A204.1 (cell line): ENCODE results near the gene KAZN.

Experiments
- FAIRE-seq: peaks from 2 replicates; lab custom pipeline; 2012; peaks lifted over from hg19 to GRCh38; lab: Jason Lieb, UNC

The KAZN gene

GRCh38 chr1:14614341-14614740 is 15.9 kb downstream of the KAZN start:
- no peak for FAIRE-seq

- FAIRE-seq = no peak
These were observed 17.2 kb downstream of the KAZN start for GRCh38 chr1:14615549-14616218.

GRCh38 chr1:14616632-14617396 is 18.3 kb downstream of the KAZN start:
- no peak for FAIRE-seq

GRCh38 chr1:14617791-14618190 is 19.3 kb downstream of the KAZN start:
- no peak for FAIRE-seq

GRCh38 chr1:14620941-14621340 is 22.5 kb downstream of the KAZN start:
- FAIRE-seq = no peak

- FAIRE-seq = no peak
These were observed 24.6 kb downstream of the KAZN start for GRCh38 chr1:14623090-14623489.

- FAIRE-seq = no peak
These were observed 26.5 kb downstream of the KAZN start for GRCh38 chr1:14624941-14625340.

GRCh38 chr1:14625572-14625971 is 27.1 kb downstream of the KAZN start:
- no peak for FAIRE-seq

GRCh38 chr1:14625996-14626395 is 27.5 kb downstream of the KAZN start:
- FAIRE-seq = no peak

- no peak for FAIRE-seq
These were observed 28.6 kb downstream of the KAZN start for GRCh38 chr1:14626869-14627607.

GRCh38 chr1:14627608-14628489 is 29.4 kb downstream of the KAZN start:
- FAIRE-seq = no peak

- no peak for FAIRE-seq
These were observed 31.0 kb downstream of the KAZN start for GRCh38 chr1:14629363-14630014.

GRCh38 chr1:14630986-14631385 is 32.5 kb downstream of the KAZN start:
- FAIRE-seq = no peak

- no peak for FAIRE-seq
These were observed 32.9 kb downstream of the KAZN start for GRCh38 chr1:14631421-14631820.

GRCh38 chr1:14634486-14634885 is 36.0 kb downstream of the KAZN start:
- no peak for FAIRE-seq

- FAIRE-seq = no peak
These were observed 36.9 kb downstream of the KAZN start for GRCh38 chr1:14635421-14635820.

- no peak for FAIRE-seq
These were observed 38.6 kb downstream of the KAZN start for GRCh38 chr1:14636897-14637632.

GRCh38 chr1:14639291-14640050 is 41.0 kb downstream of the KAZN start:
- FAIRE-seq = no peak

GRCh38 chr1:14642712-14643111 is 44.2 kb downstream of the KAZN start:
- no peak for FAIRE-seq

- no peak for FAIRE-seq
These were observed 48.5 kb downstream of the KAZN start for GRCh38 chr1:14646973-14647372.
